ENCODE results near the gene TCL1B. TPM values are rescaled to one million over a fixed set of nuclear protein-coding genes. Genes with fewer than 3 reads are reported as not detected.

The TCL1B gene
- total RNA-seq, 1 donor from 2014 or later, result not detected

DNA sequence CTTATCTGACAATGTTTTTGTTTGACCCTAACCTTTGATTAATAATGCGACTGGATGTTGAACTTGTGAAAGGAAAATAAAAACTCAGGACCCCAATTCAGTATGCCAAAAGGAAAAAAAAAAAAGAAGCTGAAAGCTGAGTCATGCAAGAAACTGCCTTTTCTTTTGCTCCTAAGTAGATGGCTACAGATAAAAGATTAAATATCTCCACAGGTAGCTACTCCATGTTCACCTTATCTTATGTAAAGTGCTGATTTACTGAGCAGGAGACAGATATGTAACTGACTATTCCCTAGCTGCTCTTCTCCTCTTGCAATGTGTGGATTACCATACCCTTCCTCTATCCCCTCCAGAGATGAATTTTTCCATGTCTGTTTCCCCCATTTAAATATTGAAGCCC lies 30.8 kb upstream of the TCL1B start:
- Histone ChIP-seq H3K36me3 (ENCODE audit: insufficient read depth, low read length) (no peaks in the 10 kb centered on the region), H3K9me3 (ENCODE audit: insufficient read depth, low read depth, low read length) (no peaks in the 10 kb centered on the region), H3K27ac (ENCODE audit: low read depth, low read length) (no peak overlapping the region), H2AFZ (ENCODE audit: low read depth, low read length) (no peak overlapping the region), H3K4me2 (ENCODE audit: low read length) (no peak overlapping the region), H3K27me3 (ENCODE audit: insufficient read depth, low read length) (no peaks in the 10 kb centered on the region), H3K4me1 (ENCODE audit: insufficient read depth, low read length) (no peaks in the 10 kb centered on the region), H3K9ac (ENCODE audit: low read length) (no peak overlapping the region), H3K4me3 (ENCODE audit: insufficient read depth, low read depth, low read length) (no peak overlapping the region), H4K20me1 (ENCODE audit: insufficient read depth, low read length) (no peaks in the 10 kb centered on the region), H3K79me2 (ENCODE audit: insufficient read depth, low read length) (no peaks in the 10 kb centered on the region)
- Mint-ChIP-seq H3K4me1 (ENCODE audit: low read depth, unreplicated experiment) (peaks cover 4% of the 10 kb centered on the region), H3K36me3 (ENCODE audit: low read depth, unreplicated experiment) (no peaks in the 10 kb centered on the region), H3K27me3 (ENCODE audit: low read depth, unreplicated experiment) (peaks cover 12% of the 10 kb centered on the region), H3K4me3 (ENCODE audit: unreplicated experiment) (no peak overlapping the region), H3K27ac (ENCODE audit: unreplicated experiment) (no peak overlapping the region), H3K9me3 (ENCODE audit: unreplicated experiment) (no peaks in the 10 kb centered on the region)
- DNase-seq (ENCODE audit: low read depth) (no peak), FAIRE-seq (no peak)
- no peak for TF ChIP-seq EZH2 (IDR thresholded peaks at IDR 0.05; ENCODE audit: insufficient read depth, low read length)
- TF ChIP-seq, protein P1, sequence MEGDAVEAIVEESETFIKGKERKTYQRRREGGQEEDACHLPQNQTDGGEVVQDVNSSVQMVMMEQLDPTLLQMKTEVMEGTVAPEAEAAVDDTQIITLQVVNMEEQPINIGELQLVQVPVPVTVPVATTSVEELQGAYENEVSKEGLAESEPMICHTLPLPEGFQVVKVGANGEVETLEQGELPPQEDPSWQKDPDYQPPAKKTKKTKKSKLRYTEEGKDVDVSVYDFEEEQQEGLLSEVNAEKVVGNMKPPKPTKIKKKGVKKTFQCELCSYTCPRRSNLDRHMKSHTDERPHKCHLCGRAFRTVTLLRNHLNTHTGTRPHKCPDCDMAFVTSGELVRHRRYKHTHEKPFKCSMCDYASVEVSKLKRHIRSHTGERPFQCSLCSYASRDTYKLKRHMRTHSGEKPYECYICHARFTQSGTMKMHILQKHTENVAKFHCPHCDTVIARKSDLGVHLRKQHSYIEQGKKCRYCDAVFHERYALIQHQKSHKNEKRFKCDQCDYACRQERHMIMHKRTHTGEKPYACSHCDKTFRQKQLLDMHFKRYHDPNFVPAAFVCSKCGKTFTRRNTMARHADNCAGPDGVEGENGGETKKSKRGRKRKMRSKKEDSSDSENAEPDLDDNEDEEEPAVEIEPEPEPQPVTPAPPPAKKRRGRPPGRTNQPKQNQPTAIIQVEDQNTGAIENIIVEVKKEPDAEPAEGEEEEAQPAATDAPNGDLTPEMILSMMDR (IDR thresholded peaks at IDR 0.05; ENCODE audit: insufficient read depth, low read depth, low read length), result no peak

DNA sequence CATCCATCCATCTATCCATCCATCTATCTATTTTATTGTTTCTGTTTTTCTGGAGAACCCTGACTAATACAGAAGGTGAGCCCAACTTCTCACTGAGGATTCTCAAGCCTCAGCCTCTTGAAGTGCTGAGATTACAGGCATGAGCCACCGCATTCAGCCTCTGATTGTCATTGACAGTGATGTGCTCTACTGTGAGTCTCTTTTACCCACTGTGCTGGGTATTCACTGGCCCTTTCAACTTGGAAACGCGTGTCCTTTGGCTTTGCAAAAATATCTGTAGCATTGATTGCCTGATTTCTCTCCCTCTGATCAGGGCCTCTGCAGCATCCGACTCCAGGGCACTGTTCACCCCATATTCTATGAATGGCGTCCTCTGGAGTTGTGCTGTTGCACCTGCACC lies 29.6 kb upstream of the TCL1B start:
- H3K27me3 ChIP-seq (ENCODE audit: insufficient read depth, low read length), result no peaks in the 10 kb centered on the region
- no peak overlapping the region for H3K4me2 ChIP-seq (ENCODE audit: low read length)
- H3K27ac Mint-ChIP-seq (ENCODE audit: unreplicated experiment), result peak overlapping the region; percentile 76
- no peak overlapping the region for H3K4me3 ChIP-seq (ENCODE audit: insufficient read depth, low read depth, low read length)
- no peaks in the 10 kb centered on the region for H3K9me3 ChIP-seq (ENCODE audit: insufficient read depth, low read depth, low read length)
- TF ChIP-seq, protein P1 (IDR thresholded peaks at IDR 0.05; ENCODE audit: insufficient read depth, low read depth, low read length), result no peak
- TF ChIP-seq EZH2 (IDR thresholded peaks at IDR 0.05; ENCODE audit: insufficient read depth, low read length), result no peak
- no peak overlapping the region for H2AFZ ChIP-seq (ENCODE audit: low read depth, low read length)
- no peak for DNase-seq (ENCODE audit: low read depth)
- H3K4me1 Mint-ChIP-seq (ENCODE audit: low read depth, unreplicated experiment), result peaks cover 11% of the 10 kb centered on the region
- no peaks in the 10 kb centered on the region for H3K9me3 Mint-ChIP-seq (ENCODE audit: unreplicated experiment)
- H3K36me3 ChIP-seq (ENCODE audit: insufficient read depth, low read length), result no peaks in the 10 kb centered on the region
- no peaks in the 10 kb centered on the region for H4K20me1 ChIP-seq (ENCODE audit: insufficient read depth, low read length)
- H3K4me3 Mint-ChIP-seq (ENCODE audit: unreplicated experiment), result no peak overlapping the region
- no peak overlapping the region for H3K27ac ChIP-seq (ENCODE audit: low read depth, low read length)
- H3K79me2 ChIP-seq (ENCODE audit: insufficient read depth, low read length), result no peaks in the 10 kb centered on the region
- H3K36me3 Mint-ChIP-seq (ENCODE audit: low read depth, unreplicated experiment), result no peaks in the 10 kb centered on the region
- H3K27me3 Mint-ChIP-seq (ENCODE audit: low read depth, unreplicated experiment), result peaks cover 18% of the 10 kb centered on the region
- H3K9ac ChIP-seq (ENCODE audit: low read length), result no peak overlapping the region
- no peaks in the 10 kb centered on the region for H3K4me1 ChIP-seq (ENCODE audit: insufficient read depth, low read length)
- no peak for FAIRE-seq

DNA sequence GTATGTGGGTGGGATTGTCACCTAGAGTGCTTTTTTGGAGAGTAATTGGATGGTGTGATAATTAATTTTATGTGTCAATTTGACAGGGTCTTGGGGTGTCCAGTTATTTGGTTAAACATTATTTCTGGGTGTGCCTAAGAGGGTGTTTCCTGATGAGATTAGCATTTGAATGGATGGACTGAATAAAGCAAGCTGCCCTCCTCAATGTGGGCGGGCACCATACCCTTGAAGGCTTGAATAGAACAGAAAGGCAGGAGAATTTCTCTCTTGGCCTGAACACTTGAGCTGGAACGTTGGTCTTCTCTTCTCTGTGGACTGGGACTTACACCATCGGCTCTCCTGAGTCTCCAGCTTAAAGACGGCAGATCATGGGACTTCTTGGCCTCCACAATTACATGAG lies 28.8 kb upstream of the TCL1B start:
- peaks cover 18% of the 10 kb centered on the region for H3K27me3 Mint-ChIP-seq (ENCODE audit: low read depth, unreplicated experiment)
- no peak for FAIRE-seq
- H3K36me3 ChIP-seq (ENCODE audit: insufficient read depth, low read length), result no peaks in the 10 kb centered on the region

More for the DNA sequence above, 28.8 kb upstream of the TCL1B start:
- H3K27me3 ChIP-seq (ENCODE audit: insufficient read depth, low read length), result no peaks in the 10 kb centered on the region
- H3K4me1 ChIP-seq (ENCODE audit: insufficient read depth, low read length), result no peaks in the 10 kb centered on the region
- no peak overlapping the region for H3K9ac ChIP-seq (ENCODE audit: low read length)
- H3K79me2 ChIP-seq (ENCODE audit: insufficient read depth, low read length), result no peaks in the 10 kb centered on the region
- Mint-ChIP-seq H3K4me1 (ENCODE audit: low read depth, unreplicated experiment) (peaks cover 8% of the 10 kb centered on the region), H3K27ac (ENCODE audit: unreplicated experiment) (no peak overlapping the region), H3K9me3 (ENCODE audit: unreplicated experiment) (no peaks in the 10 kb centered on the region), H3K36me3 (ENCODE audit: low read depth, unreplicated experiment) (no peaks in the 10 kb centered on the region), H3K4me3 (ENCODE audit: unreplicated experiment) (no peak overlapping the region)
- H4K20me1 ChIP-seq (ENCODE audit: insufficient read depth, low read length), result no peaks in the 10 kb centered on the region
- H3K9me3 ChIP-seq (ENCODE audit: insufficient read depth, low read depth, low read length), result no peaks in the 10 kb centered on the region
- no peak overlapping the region for H3K4me3 ChIP-seq (ENCODE audit: insufficient read depth, low read depth, low read length)
- no peak overlapping the region for H3K27ac ChIP-seq (ENCODE audit: low read depth, low read length)
- DNase-seq (ENCODE audit: low read depth), result no peak
- TF ChIP-seq EZH2 (IDR thresholded peaks at IDR 0.05; ENCODE audit: insufficient read depth, low read length), result no peak
- TF ChIP-seq, protein P1 (IDR thresholded peaks at IDR 0.05; ENCODE audit: insufficient read depth, low read depth, low read length), result no peak
- no peak overlapping the region for H2AFZ ChIP-seq (ENCODE audit: low read depth, low read length)
- no peak overlapping the region for H3K4me2 ChIP-seq (ENCODE audit: low read length)

Measured in astrocyte (in vitro differentiated cells and primary cell).